Measurements from ENCODE around the gene EPS15. TPM values are rescaled to one million over a fixed set of nuclear protein-coding genes. Genes with fewer than 3 reads are reported as not detected.
"Not testable (repeated sequence)": the region's sequence is repeated elsewhere in the genome, so short reads cannot be mapped to it uniquely, and the experiment has no call there.

Gene EPS15
- total and polyA plus RNA-seq, 2 of the 13 experiments (the other 11 are each of a cell fraction or from before 2014, with no cell fraction given), result 14.3 to 19.3 TPM

DNA sequence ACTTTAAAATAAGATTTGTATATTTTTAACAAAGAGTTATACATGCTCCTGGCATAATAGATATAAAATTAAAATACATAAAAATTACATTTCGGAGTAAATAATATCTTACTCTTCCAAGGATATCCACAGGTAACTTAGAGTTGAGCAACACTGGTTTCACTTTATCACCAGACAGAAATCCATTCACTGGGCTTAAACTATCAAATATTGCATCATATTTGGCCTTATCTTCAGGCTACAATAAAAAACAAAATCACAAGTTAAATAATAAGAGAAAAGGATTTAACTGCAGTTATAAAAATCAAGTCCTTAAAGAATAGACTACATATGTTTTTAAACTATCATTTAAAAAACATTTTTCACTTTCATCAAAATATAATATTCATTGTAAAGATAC, 55.5 kb downstream of the EPS15 start:
- in situ Hi-C loops (cut with HindIII; ENCODE audit: extremely low pct_ligation_motif_present, low pct_unique_long_range_greater_than_20kb) (no loop called here), intact Hi-C loops (cut with micrococcal nuclease; ENCODE audit: unreplicated experiment) (no loop called here)
- Histone ChIP-seq H3K4me3 (replicated peaks in 1 of 3; ENCODE audit: insufficient read depth in 1 of 3, low read depth in 2 of 3, low read length in 3 of 3) (no peak overlapping the region), H2AFZ (ENCODE audit: low read length) (no peak overlapping the region), H3K36me3 (replicated peaks in 1 of 2; ENCODE audit: control insufficient read depth in 1 of 2, insufficient read depth in 2 of 2, low read length in 2 of 2) (peaks cover 0 to 18% of the 10 kb centered on the region in 2 experiments; a peak in 4 of 5 replicates), H3K27ac (ENCODE audit: extremely low read length, insufficient read depth, low read length) (no peak overlapping the region), H3K9me3 (ENCODE audit: low read length) (no peaks in the 10 kb centered on the region), H3K9ac (ENCODE audit: insufficient read depth, low read depth, low read length) (no peak overlapping the region), H3K4me2 (ENCODE audit: low read depth, low read length) (no peak overlapping the region), H3K79me2 (ENCODE audit: insufficient read depth, low read length) (no peaks in the 10 kb centered on the region), H4K20me1 (ENCODE audit: insufficient read depth, low read length) (no peaks in the 10 kb centered on the region), H3K27me3 (ENCODE audit: control insufficient read depth in 1 of 2, insufficient read depth in 2 of 2, low read length in 2 of 2) (no peaks in the 10 kb centered on the region), H3K4me1 (ENCODE audit: insufficient read depth, low read length) (no peaks in the 10 kb centered on the region)
- ChIA-PET POLR2A (no interaction called here), CTCF (ENCODE audit: low intra/inter-chr PET ratio, low total read pairs) (no interaction called here)
- no TSS peak for BruUV-seq (replicated peaks)
- FAIRE-seq, result no peak
- DNase-seq (ENCODE audit: low spot score), result no peak
- ATAC-seq, result no peak
- 98% methylated on average over 1 of the region's 1 CpG for WGBS (ENCODE audit: low lambda C conversion rate)
- TF ChIP-seq MBNL3 (CRISPR knock-in tag; conservative IDR thresholded peaks at IDR 0.05) (no peak), CEBPB (IDR thresholded peaks at IDR 0.05; ENCODE audit: borderline replicate concordance, low read depth, low read length) (peak; percentile 79)

DNA sequence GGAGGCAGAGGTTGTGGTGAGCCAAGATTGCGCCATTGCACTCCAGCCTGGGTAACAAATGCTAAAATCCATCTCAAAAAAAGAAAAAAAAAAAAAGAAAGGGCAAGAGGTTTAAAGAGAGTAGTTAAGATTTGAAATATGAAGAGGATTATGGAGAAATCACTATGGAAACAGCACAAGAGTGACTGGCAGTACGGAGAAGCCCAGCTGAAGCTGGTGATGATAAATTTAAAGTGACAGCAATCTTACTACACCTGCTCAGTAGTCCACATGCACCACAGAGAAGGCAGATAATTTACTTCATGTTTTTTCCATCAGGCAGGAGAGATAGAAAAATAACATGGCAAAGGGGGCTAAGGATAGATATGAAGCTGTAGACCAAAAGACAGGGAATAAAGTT, 56.8 kb downstream of the EPS15 start:
- H4K20me1 ChIP-seq (ENCODE audit: insufficient read depth, low read length); CTCF ChIA-PET (ENCODE audit: low intra/inter-chr PET ratio, low total read pairs); H2AFZ ChIP-seq (ENCODE audit: low read length); H3K27me3 ChIP-seq (ENCODE audit: control insufficient read depth in 1 of 2, insufficient read depth in 2 of 2, low read length in 2 of 2); FAIRE-seq; BruUV-seq (replicated peaks); H3K9ac ChIP-seq (ENCODE audit: insufficient read depth, low read depth, low read length); intact Hi-C loops (cut with micrococcal nuclease; ENCODE audit: unreplicated experiment); H3K4me1 ChIP-seq (ENCODE audit: insufficient read depth, low read length); H3K9me3 ChIP-seq (ENCODE audit: low read length); H3K4me3 ChIP-seq (replicated peaks in 1 of 3; ENCODE audit: insufficient read depth in 1 of 3, low read depth in 2 of 3, low read length in 3 of 3); H3K4me2 ChIP-seq (ENCODE audit: low read depth, low read length); POLR2A ChIA-PET; DNase-seq (ENCODE audit: low spot score); in situ Hi-C loops (cut with HindIII; ENCODE audit: extremely low pct_ligation_motif_present, low pct_unique_long_range_greater_than_20kb); ATAC-seq; H3K79me2 ChIP-seq (ENCODE audit: insufficient read depth, low read length); H3K27ac ChIP-seq (ENCODE audit: extremely low read length, insufficient read depth, low read length): not testable (repeated sequence)
- WGBS (ENCODE audit: low lambda C conversion rate), result 97% methylated on average over 2 of the region's 2 CpGs
- H3K36me3 ChIP-seq (replicated peaks in 1 of 2; ENCODE audit: control insufficient read depth in 1 of 2, insufficient read depth in 2 of 2, low read length in 2 of 2), result peaks cover 0 to 20% of the 10 kb centered on the region in 2 experiments; a peak in 3 of 5 replicates

DNA sequence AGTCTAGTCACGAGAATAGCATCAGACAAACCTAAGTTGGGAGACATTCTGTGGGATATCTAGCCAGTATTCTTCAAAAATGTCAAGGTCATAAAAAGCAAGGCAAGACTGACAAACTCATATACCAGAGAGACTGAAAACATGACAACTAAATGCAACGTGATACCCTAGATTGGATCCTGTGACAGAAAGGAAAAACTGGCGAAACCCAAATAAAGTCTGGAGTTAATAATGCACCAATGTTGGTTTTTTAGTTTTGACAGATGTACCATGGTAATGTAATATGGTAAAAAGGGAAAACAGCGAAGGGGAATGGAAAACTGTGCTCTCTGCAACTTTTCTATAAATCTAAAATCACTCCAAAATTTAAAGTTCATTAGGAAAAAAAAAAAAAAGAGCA, 64.5 kb downstream of the EPS15 start:
- Histone ChIP-seq H3K4me3 (replicated peaks in 1 of 3; ENCODE audit: insufficient read depth in 1 of 3, low read depth in 2 of 3, low read length in 3 of 3) (no peak overlapping the region), H2AFZ (ENCODE audit: low read length) (no peak overlapping the region), H3K27ac (ENCODE audit: extremely low read length, insufficient read depth, low read length) (no peak overlapping the region), H4K20me1 (ENCODE audit: insufficient read depth, low read length) (no peaks in the 10 kb centered on the region), H3K36me3 (replicated peaks in 1 of 2; ENCODE audit: control insufficient read depth in 1 of 2, insufficient read depth in 2 of 2, low read length in 2 of 2) (peaks cover 0 to 9% of the 10 kb centered on the region in 2 experiments; a peak in 1 of 5 replicates), H3K9me3 (ENCODE audit: low read length) (no peaks in the 10 kb centered on the region), H3K4me2 (ENCODE audit: low read depth, low read length) (no peak overlapping the region), H3K79me2 (ENCODE audit: insufficient read depth, low read length) (no peaks in the 10 kb centered on the region), H3K4me1 (ENCODE audit: insufficient read depth, low read length) (no peaks in the 10 kb centered on the region), H3K27me3 (ENCODE audit: control insufficient read depth in 1 of 2, insufficient read depth in 2 of 2, low read length in 2 of 2) (no peaks in the 10 kb centered on the region), H3K9ac (ENCODE audit: insufficient read depth, low read depth, low read length) (no peak overlapping the region)
- intact Hi-C loops (cut with micrococcal nuclease; ENCODE audit: unreplicated experiment), result no loop called here
- DNase-seq (ENCODE audit: low spot score), result no peak
- no TSS peak for BruUV-seq (replicated peaks)
- CTCF ChIA-PET (ENCODE audit: low intra/inter-chr PET ratio, low total read pairs), result no interaction called here
- WGBS (ENCODE audit: low lambda C conversion rate), result 94% methylated on average over 4 of the region's 4 CpGs
- POLR2A ChIA-PET, result no interaction called here
- in situ Hi-C loops (cut with HindIII; ENCODE audit: extremely low pct_ligation_motif_present, low pct_unique_long_range_greater_than_20kb), result no loop called here
- FAIRE-seq, result no peak
- ATAC-seq, result no peak
- TF ChIP-seq CCAR2 (optimal IDR thresholded peaks at IDR 0.05; ENCODE audit: low read depth, low read length) (no peak), KLF9 (CRISPR knock-in tag; IDR thresholded peaks at IDR 0.05; ENCODE audit: low read depth) (no peak), ZNF547 (CRISPR knock-in tag; IDR thresholded peaks at IDR 0.05) (no peak), CHCHD3 (CRISPR knock-in tag; IDR thresholded peaks at IDR 0.05) (no peak), ZFP36 (IDR thresholded peaks at IDR 0.05; ENCODE audit: borderline replicate concordance, low read depth, low read length, partially characterized antibody) (no peak), ZNF207 (IDR thresholded peaks at IDR 0.05; ENCODE audit: borderline replicate concordance) (no peak), PHF21A (CRISPR knock-in tag; IDR thresholded peaks at IDR 0.05) (no peak)
- TF ChIP-seq, protein P1, sequence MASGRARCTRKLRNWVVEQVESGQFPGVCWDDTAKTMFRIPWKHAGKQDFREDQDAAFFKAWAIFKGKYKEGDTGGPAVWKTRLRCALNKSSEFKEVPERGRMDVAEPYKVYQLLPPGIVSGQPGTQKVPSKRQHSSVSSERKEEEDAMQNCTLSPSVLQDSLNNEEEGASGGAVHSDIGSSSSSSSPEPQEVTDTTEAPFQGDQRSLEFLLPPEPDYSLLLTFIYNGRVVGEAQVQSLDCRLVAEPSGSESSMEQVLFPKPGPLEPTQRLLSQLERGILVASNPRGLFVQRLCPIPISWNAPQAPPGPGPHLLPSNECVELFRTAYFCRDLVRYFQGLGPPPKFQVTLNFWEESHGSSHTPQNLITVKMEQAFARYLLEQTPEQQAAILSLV (CRISPR knock-in tag; IDR thresholded peaks at IDR 0.05; ENCODE audit: borderline replicate concordance), result no peak
- TF ChIP-seq, protein P2, sequence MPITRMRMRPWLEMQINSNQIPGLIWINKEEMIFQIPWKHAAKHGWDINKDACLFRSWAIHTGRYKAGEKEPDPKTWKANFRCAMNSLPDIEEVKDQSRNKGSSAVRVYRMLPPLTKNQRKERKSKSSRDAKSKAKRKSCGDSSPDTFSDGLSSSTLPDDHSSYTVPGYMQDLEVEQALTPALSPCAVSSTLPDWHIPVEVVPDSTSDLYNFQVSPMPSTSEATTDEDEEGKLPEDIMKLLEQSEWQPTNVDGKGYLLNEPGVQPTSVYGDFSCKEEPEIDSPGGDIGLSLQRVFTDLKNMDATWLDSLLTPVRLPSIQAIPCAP (CRISPR knock-in tag; IDR thresholded peaks at IDR 0.05; ENCODE audit: low read depth), result no peak
